SJSA1 (cell line): ENCODE measurements around the gene CCDC196. TPM values are rescaled to one million over a fixed set of nuclear protein-coding genes. Genes with fewer than 3 reads are reported as not detected.
"Not testable (repeated sequence)": the region's sequence is repeated elsewhere in the genome, so short reads cannot be mapped to it uniquely, and the experiment has no call there.

ENCODE experiments used
- DNase-seq, 2 experiments: peaks; one replicate each; pipeline ENCODE4 v3.0.0-alpha.2; 2015 to 2020; ENCODE audit warnings: low spot score in 2 of 2, low read depth in 1 of 2
- H3K27ac ChIP-seq: fragments of 250-450 bp; sonication (Bioruptor Pico); 2 replicates; pipeline ENCODE4 v1.5.1; 2020; ENCODE audit warnings: mild to moderate bottlenecking, moderate library complexity
- H3K27me3 ChIP-seq: fragments of 250-450 bp; sonication (Bioruptor Pico); replicated peaks from 2 replicates; pipeline ENCODE4 v1.5.1; 2020; ENCODE audit warnings: mild to moderate bottlenecking, moderate library complexity
- H3K36me3 ChIP-seq: fragments of 250-450 bp; sonication (Bioruptor Pico); 2 replicates; pipeline ENCODE4 v1.5.1; 2020; ENCODE audit warnings: mild to moderate bottlenecking
- H3K4me1 ChIP-seq: fragments of 250-450 bp; sonication (Bioruptor Pico); replicated peaks from 2 replicates; pipeline ENCODE4 v1.6.1; 2021; ENCODE audit warnings: mild to moderate bottlenecking
- H3K4me3 ChIP-seq: fragments of 250-450 bp; sonication (Bioruptor Pico); 2 replicates; pipeline ENCODE4 v1.5.1; 2020; ENCODE audit warnings: mild to moderate bottlenecking
- H3K9me3 ChIP-seq: fragments of 250-450 bp; sonication (Bioruptor Pico); replicated peaks from 2 replicates; pipeline ENCODE4 v1.5.1; 2020; ENCODE audit warnings: mild to moderate bottlenecking
- total RNA-seq: library from RNA; depleted of rRNA; stranded (reverse); fragments of >200 nt; shearing (Covaris generic); gene quantifications from 2 replicates; pipeline ENCODE4 v1.2.3, GENCODE V29; 2014

Gene CCDC196
- total RNA-seq, 1 experiment from 2014 or later: not detected

GRCh38 chr14:66503532-66503931 lies 17.4 kb downstream of the CCDC196 start:
- DNase-seq: no peak
- H3K9me3 ChIP-seq: no peaks in the 10 kb centered on the region

GRCh38 chr14:66507181-66507721 lies 21.1 kb downstream of the CCDC196 start:
- no peaks in the 10 kb centered on the region for H3K36me3 ChIP-seq
- no peaks in the 10 kb centered on the region for H3K9me3 ChIP-seq
- H3K27me3 ChIP-seq: peaks cover 26% of the 10 kb centered on the region
- DNase-seq: no peak
- H3K27ac ChIP-seq: no peak overlapping the region
- peaks cover 16% of the 10 kb centered on the region for H3K4me1 ChIP-seq
- peak overlapping the region; percentile 43 for H3K4me3 ChIP-seq

More at GRCh38 chr14:66503532-66503931, 17.4 kb downstream of the CCDC196 start:
- H3K4me3 ChIP-seq: no peak overlapping the region
- peaks cover 2% of the 10 kb centered on the region for H3K27me3 ChIP-seq
- H3K27ac ChIP-seq: no peak overlapping the region
- H3K4me1 ChIP-seq: peaks cover 9% of the 10 kb centered on the region
- H3K36me3 ChIP-seq: no peaks in the 10 kb centered on the region

- H3K36me3 ChIP-seq: no peaks in the 10 kb centered on the region
- DNase-seq: peak; percentile 65 to 72
- no peak within 1 kb of the TSS for H3K27ac ChIP-seq
- peak within 1 kb of the TSS; percentile 43 for H3K4me3 ChIP-seq
- peaks cover 26% of the 10 kb centered on the region for H3K27me3 ChIP-seq
- H3K4me1 ChIP-seq: peaks cover 16% of the 10 kb centered on the region
- no peaks in the 10 kb centered on the region for H3K9me3 ChIP-seq
These were observed 21.8 kb downstream of the CCDC196 start, which contains the start of gene GPHN for GRCh38 chr14:66507722-66508546. TSS of gene GPHN (plus strand) at chr14:66508147.

- Histone ChIP-seq H3K4me1 (peaks cover 16% of the 10 kb centered on the region), H3K36me3 (no peaks in the 10 kb centered on the region), H3K9me3 (no peaks in the 10 kb centered on the region), H3K27me3 (peaks cover 26% of the 10 kb centered on the region), H3K4me3 (peak overlapping the region; percentile 43), H3K27ac (no peak overlapping the region)
- peak in 1 of 2 experiments; percentile 6 for DNase-seq
These were observed 22.3 kb downstream of the CCDC196 start for GRCh38 chr14:66508547-66508845.

GRCh38 chr14:66508846-66509621 lies 22.9 kb downstream of the CCDC196 start:
- no peaks in the 10 kb centered on the region for H3K9me3 ChIP-seq
- peaks cover 26% of the 10 kb centered on the region for H3K27me3 ChIP-seq
- peaks cover 16% of the 10 kb centered on the region for H3K4me1 ChIP-seq
- peak overlapping the region; percentile 43 for H3K4me3 ChIP-seq
- H3K27ac ChIP-seq: no peak overlapping the region
- no peak for DNase-seq
- no peaks in the 10 kb centered on the region for H3K36me3 ChIP-seq

- Histone ChIP-seq H3K4me3 (no peak overlapping the region), H3K27ac (no peak overlapping the region), H3K4me1 (peaks cover 16% of the 10 kb centered on the region), H3K27me3 (peaks cover 26% of the 10 kb centered on the region), H3K9me3 (no peaks in the 10 kb centered on the region), H3K36me3 (no peaks in the 10 kb centered on the region)
- no peak for DNase-seq
These were observed 23.7 kb downstream of the CCDC196 start for GRCh38 chr14:66509874-66510273.

GRCh38 chr14:66511849-66512248 lies 25.7 kb downstream of the CCDC196 start:
- Histone ChIP-seq H3K9me3 (no peaks in the 10 kb centered on the region), H3K36me3 (no peaks in the 10 kb centered on the region), H3K4me1 (peaks cover 16% of the 10 kb centered on the region), H3K27ac (no peak overlapping the region), H3K4me3 (no peak overlapping the region), H3K27me3 (peaks cover 26% of the 10 kb centered on the region)
- DNase-seq: no peak

- Histone ChIP-seq H3K9me3 (no peaks in the 10 kb centered on the region), H3K27me3 (peaks cover 17% of the 10 kb centered on the region), H3K4me1 (peaks cover under 1% of the 10 kb centered on the region), H3K27ac (no peak overlapping the region), H3K36me3 (no peaks in the 10 kb centered on the region), H3K4me3 (no peak overlapping the region)
- DNase-seq: no peak
These were observed 28.0 kb downstream of the CCDC196 start for GRCh38 chr14:66514213-66514612.

GRCh38 chr14:66530526-66530925 lies 44.4 kb downstream of the CCDC196 start:
- Histone ChIP-seq H3K4me1 (no peaks in the 10 kb centered on the region), H3K27ac (no peak overlapping the region), H3K9me3 (no peaks in the 10 kb centered on the region), H3K4me3 (no peak overlapping the region), H3K27me3 (no peaks in the 10 kb centered on the region), H3K36me3 (no peaks in the 10 kb centered on the region)
- no peak for DNase-seq

GRCh38 chr14:66539034-66539433 lies 52.9 kb downstream of the CCDC196 start:
- Histone ChIP-seq H3K27ac (no peak overlapping the region), H3K36me3 (no peaks in the 10 kb centered on the region), H3K27me3 (no peaks in the 10 kb centered on the region), H3K4me3 (no peak overlapping the region), H3K9me3 (no peaks in the 10 kb centered on the region), H3K4me1 (no peaks in the 10 kb centered on the region)
- DNase-seq: no peak

GRCh38 chr14:66540038-66540437 lies 53.9 kb downstream of the CCDC196 start:
- no peak overlapping the region for H3K27ac ChIP-seq
- H3K9me3 ChIP-seq: no peaks in the 10 kb centered on the region
- DNase-seq: no peak
- H3K27me3 ChIP-seq: no peaks in the 10 kb centered on the region
- H3K4me1 ChIP-seq: no peaks in the 10 kb centered on the region
- H3K4me3 ChIP-seq: no peak overlapping the region
- H3K36me3 ChIP-seq: no peaks in the 10 kb centered on the region

- no peak overlapping the region for H3K4me3 ChIP-seq
- H3K27ac ChIP-seq: no peak overlapping the region
- no peaks in the 10 kb centered on the region for H3K36me3 ChIP-seq
- H3K4me1 ChIP-seq: no peaks in the 10 kb centered on the region
- H3K27me3 ChIP-seq: no peaks in the 10 kb centered on the region
- no peaks in the 10 kb centered on the region for H3K9me3 ChIP-seq
- no peak for DNase-seq
These were observed 55.5 kb downstream of the CCDC196 start for GRCh38 chr14:66541627-66542026.

- no peak for DNase-seq
- no peaks in the 10 kb centered on the region for H3K9me3 ChIP-seq
- H3K27me3 ChIP-seq: no peaks in the 10 kb centered on the region
- no peak overlapping the region for H3K27ac ChIP-seq
- no peaks in the 10 kb centered on the region for H3K36me3 ChIP-seq
- H3K4me1 ChIP-seq: no peaks in the 10 kb centered on the region
- no peak overlapping the region for H3K4me3 ChIP-seq
These were observed 57.8 kb downstream of the CCDC196 start for GRCh38 chr14:66543996-66544395.

- not testable (repeated sequence) for H3K27me3 ChIP-seq, H3K9me3 ChIP-seq, H3K36me3 ChIP-seq, H3K27ac ChIP-seq, H3K4me1 ChIP-seq, H3K4me3 ChIP-seq, DNase-seq
These were observed 59.0 kb downstream of the CCDC196 start for GRCh38 chr14:66545191-66545590.
